ENCODE measurements around the gene SLC19A1. TPM values are rescaled to one million over a fixed set of nuclear protein-coding genes. Genes with fewer than 3 reads are reported as not detected.

The SLC19A1 gene
- total RNA-seq, 4 donors from 2014 or later, result 1.5 to 8.6 (median 5.3) TPM

DNA sequence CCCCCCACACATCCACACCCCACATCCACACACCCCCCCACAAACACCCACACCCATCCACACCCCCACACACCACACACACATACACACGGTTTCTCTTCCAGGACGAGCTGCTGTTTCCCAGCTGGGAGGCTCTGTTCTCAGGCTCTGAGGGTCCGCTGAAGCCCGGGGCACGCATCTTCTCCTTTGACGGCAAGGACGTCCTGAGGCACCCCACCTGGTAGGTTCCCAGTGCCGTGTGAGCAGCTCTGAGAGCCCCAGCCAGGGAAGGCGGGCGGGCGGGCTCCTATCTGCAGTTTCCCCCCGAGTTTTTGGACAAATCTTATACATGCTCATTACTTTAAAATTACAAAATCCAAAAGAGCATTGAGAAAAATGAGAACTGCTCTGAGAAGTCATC is 31.2 kb downstream of the SLC19A1 start:
- no peaks in the 10 kb centered on the region for H3K9me3 ChIP-seq
- no CpG with 5 or more reads among the region's 12 CpGs for WGBS, 2 donors (ENCODE audit: low coverage in 1 of 2)
- no peaks in the 10 kb centered on the region for H3K27me3 ChIP-seq
- no peak for ATAC-seq
- H3K4me1 ChIP-seq, result no peaks in the 10 kb centered on the region
- no peak overlapping the region for H3K4me3 ChIP-seq
- TF ChIP-seq POLR2AphosphoS5 (IDR thresholded peaks at IDR 0.05) (no peak), POLR2A (IDR thresholded peaks at IDR 0.05) (no peak)
- no peak overlapping the region for H3K27ac ChIP-seq
- peaks cover 0 to 69% of the 10 kb centered on the region in 2 donors for H3K36me3 ChIP-seq

DNA sequence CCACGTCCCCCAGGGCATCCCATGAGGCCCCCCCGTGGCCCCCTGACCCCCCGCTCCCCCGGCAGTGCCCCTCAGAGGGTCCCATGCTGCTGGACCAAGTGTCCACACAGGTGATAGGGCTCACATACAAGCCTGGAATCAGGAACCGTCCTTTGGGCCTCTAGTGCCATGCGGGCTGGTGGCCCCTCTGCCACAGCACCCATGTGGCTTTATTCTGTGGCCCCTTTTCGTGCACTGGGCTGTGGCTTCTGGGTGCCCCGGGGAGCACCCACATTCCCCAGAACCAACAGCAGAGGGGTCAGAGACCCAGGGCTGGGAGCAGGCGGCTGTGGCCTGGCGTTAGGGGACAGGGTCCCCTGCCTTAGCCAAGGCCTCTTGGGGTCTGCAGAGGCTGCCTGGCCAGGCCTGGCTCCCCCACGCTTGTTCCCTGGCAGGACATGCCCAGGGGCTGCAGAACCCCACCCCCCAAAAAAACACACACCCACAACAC is 31.7 kb downstream of the SLC19A1 start:
- no CpG with 5 or more reads among the region's 11 CpGs for WGBS, 2 donors (ENCODE audit: low coverage in 1 of 2)
- H3K4me3 ChIP-seq, result no peak overlapping the region
- no peaks in the 10 kb centered on the region for H3K4me1 ChIP-seq
- H3K9me3 ChIP-seq, result no peaks in the 10 kb centered on the region
- H3K27ac ChIP-seq, result no peak overlapping the region
- no peak for TF ChIP-seq CTCF (IDR thresholded peaks at IDR 0.05)
- TF ChIP-seq POLR2A (IDR thresholded peaks at IDR 0.05), result no peak
- TF ChIP-seq POLR2AphosphoS5 (IDR thresholded peaks at IDR 0.05), result no peak
- TF ChIP-seq EP300 (IDR thresholded peaks at IDR 0.05), result no peak
- no peaks in the 10 kb centered on the region for H3K27me3 ChIP-seq
- peaks cover 0 to 70% of the 10 kb centered on the region in 2 donors for H3K36me3 ChIP-seq
- ATAC-seq, result no peak

DNA sequence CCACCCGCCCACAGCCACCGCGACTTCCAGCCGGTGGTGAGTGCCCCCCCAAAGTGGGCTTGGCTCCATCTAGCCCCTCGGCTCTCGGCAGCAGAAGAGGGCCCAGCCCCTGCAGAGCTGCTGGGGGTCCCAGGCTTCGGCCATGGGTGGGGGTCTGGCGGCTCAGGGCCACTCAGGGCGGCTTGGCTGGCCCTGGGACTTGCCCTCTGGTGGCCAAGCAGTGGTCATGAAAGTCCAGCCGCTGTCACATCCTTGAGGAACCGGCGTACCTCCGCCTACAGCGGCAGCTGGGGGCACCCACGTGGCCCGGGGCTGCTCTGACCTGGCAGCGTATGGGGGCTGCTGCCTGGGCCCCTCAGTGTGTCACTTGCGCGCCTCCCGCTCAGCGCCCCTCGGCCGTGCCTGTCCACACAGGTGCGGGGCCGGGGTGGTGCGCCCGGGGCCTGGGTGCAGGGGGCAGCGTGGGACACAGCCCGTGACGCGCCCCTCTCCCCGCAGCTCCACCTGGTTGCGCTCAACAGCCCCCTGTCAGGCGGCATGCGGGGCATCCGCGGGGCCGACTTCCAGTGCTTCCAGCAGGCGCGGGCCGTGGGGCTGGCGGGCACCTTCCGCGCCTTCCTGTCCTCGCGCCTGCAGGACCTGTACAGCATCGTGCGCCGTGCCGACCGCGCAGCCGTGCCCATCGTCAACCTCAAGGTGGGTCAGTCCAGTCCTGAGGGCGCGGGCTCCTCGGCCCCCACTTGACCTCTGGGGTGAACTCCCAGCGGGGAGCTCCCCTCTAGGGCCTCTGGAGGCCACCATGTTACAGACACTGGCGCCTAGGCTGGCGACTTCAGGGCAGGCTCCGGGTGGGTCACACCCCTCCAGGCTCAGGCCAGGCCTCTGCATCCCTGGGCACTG is 32.4 kb downstream of the SLC19A1 start:
- TF ChIP-seq POLR2AphosphoS5 (IDR thresholded peaks at IDR 0.05), result no peak
- TF ChIP-seq EP300 (IDR thresholded peaks at IDR 0.05), result no peak
- no peak for TF ChIP-seq CTCF (IDR thresholded peaks at IDR 0.05)
- TF ChIP-seq POLR2A (IDR thresholded peaks at IDR 0.05), result no peak
- H3K4me3 ChIP-seq, result no peak overlapping the region
- peaks cover 0 to 73% of the 10 kb centered on the region in 2 donors for H3K36me3 ChIP-seq
- ATAC-seq, result no peak
- no peak overlapping the region for H3K27ac ChIP-seq
- WGBS, 2 donors (ENCODE audit: low coverage in 1 of 2), result no CpG with 5 or more reads among the region's 61 CpGs
- H3K9me3 ChIP-seq, result no peaks in the 10 kb centered on the region
- H3K27me3 ChIP-seq, result no peaks in the 10 kb centered on the region
- H3K4me1 ChIP-seq, result no peaks in the 10 kb centered on the region

- H3K4me1 ChIP-seq, result no peaks in the 10 kb centered on the region
- no peak for ATAC-seq
- 59 to 83% methylated on average over 6 to 7 of the region's 42 CpGs for whole genome bisulfite sequencing, 2 donors (ENCODE audit: low coverage in 1 of 2)
- H3K27me3 ChIP-seq, result no peaks in the 10 kb centered on the region
- TF ChIP-seq POLR2AphosphoS5 (IDR thresholded peaks at IDR 0.05) (no peak), EP300 (IDR thresholded peaks at IDR 0.05) (no peak), CTCF (IDR thresholded peaks at IDR 0.05) (no peak), POLR2A (IDR thresholded peaks at IDR 0.05) (no peak)
- no peak overlapping the region for H3K4me3 ChIP-seq
- H3K9me3 ChIP-seq, result no peaks in the 10 kb centered on the region
- peaks cover 0 to 82% of the 10 kb centered on the region in 2 donors for H3K36me3 ChIP-seq
- H3K27ac ChIP-seq, result no peak overlapping the region
These were observed 33.4 kb downstream of the SLC19A1 start for GRCh38 chr21:45508607-45509565.

- Histone ChIP-seq H3K27ac (no peak overlapping the region), H3K4me1 (no peaks in the 10 kb centered on the region), H3K4me3 (no peak overlapping the region), H3K9me3 (no peaks in the 10 kb centered on the region), H3K36me3 (peaks cover 0 to 77% of the 10 kb centered on the region in 2 donors), H3K27me3 (no peaks in the 10 kb centered on the region)
- no peak for TF ChIP-seq POLR2AphosphoS5 (IDR thresholded peaks at IDR 0.05)
- no peak for TF ChIP-seq POLR2A (IDR thresholded peaks at IDR 0.05)
- TF ChIP-seq EP300 (IDR thresholded peaks at IDR 0.05), result no peak
- TF ChIP-seq CTCF (IDR thresholded peaks at IDR 0.05), result no peak
- no peak for ATAC-seq
- WGBS, 2 donors (ENCODE audit: low coverage in 1 of 2), result 90 to 95% methylated on average over 3 of the region's 3 CpGs
These were observed 34.2 kb downstream of the SLC19A1 start for GRCh38 chr21:45507888-45508508.
